ENCODE data around the gene MRPL52. TPM values are rescaled to one million over a fixed set of nuclear protein-coding genes. Genes with fewer than 3 reads are reported as not detected.

Gene MRPL52
- total and polyA plus RNA-seq, 2 of the 13 experiments (the other 11 are each of a cell fraction or from before 2014, with no cell fraction given) = 118 to 329 TPM

DNA sequence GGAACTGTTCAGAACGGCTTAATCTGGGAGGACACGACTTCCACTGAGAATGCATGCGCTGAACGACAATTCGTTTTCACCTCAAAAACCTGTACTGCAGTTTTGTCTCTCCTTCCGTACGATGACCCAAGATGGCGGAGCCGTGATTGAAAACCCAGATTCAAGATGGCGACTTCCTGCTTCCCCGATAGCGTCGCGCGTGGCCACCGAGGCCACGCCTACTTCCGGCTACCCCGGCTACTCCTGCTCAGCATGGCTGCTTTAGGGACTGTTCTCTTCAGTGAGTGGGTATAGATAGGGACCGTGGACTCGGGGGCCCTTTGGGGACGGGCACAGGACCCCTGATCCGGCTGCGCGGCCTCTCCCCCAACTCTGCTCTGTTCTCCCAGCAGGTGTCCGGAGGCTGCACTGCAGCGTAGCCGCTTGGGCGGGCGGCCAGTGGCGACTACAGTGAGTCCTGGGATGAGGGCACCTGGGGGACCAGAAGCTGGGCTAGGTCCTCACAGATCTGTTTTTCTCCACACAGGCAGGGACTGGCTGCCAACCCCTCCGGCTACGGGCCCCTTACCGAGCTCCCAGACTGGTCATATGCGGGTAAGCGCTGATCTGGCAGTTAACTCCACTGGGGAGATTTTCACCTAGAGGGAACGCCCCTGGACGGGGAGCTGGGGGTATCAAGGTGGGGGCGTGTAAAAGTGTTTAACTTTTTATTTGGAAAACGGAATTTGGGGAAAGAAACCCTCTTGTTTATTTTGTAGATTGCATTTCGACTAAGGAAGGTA lies at the start of gene MRPL52 (continued):
- TF ChIP-seq NFATC3 (CRISPR knock-in tag; IDR thresholded peaks at IDR 0.05) (no peak), SIX1 (CRISPR knock-in tag; IDR thresholded peaks at IDR 0.05; ENCODE audit: borderline replicate concordance) (peak; percentile 14; the same call in 1 of the 2 replicates), ZNF317 (CRISPR knock-in tag; IDR thresholded peaks at IDR 0.05) (peak; percentile 88), CAMTA2 (CRISPR knock-in tag; IDR thresholded peaks at IDR 0.05; ENCODE audit: borderline replicate concordance) (peak; percentile 96), NR1H2 (CRISPR knock-in tag; IDR thresholded peaks at IDR 0.05; ENCODE audit: borderline replicate concordance, low read depth) (peak; percentile 68; the same call in 1 of the 2 replicates), REPIN1 (CRISPR knock-in tag; IDR thresholded peaks at IDR 0.05; ENCODE audit: borderline replicate concordance, low read depth) (no peak), TOPORS (CRISPR knock-in tag; IDR thresholded peaks at IDR 0.05) (no peak; the same call in 1 of the 2 replicates), ZSCAN30 (CRISPR knock-in tag; IDR thresholded peaks at IDR 0.05) (no peak), ZSCAN21 (CRISPR knock-in tag; IDR thresholded peaks at IDR 0.05; ENCODE audit: borderline replicate concordance) (no peak; the same call in 1 of the 2 replicates), MXI1 (IDR thresholded peaks at IDR 0.05; ENCODE audit: borderline replicate concordance, low read depth, low read length) (peak; percentile 89; the same call in 2 of the 3 replicates), ETV6 (CRISPR knock-in tag; conservative IDR thresholded peaks at IDR 0.05) (peak; percentile 80; the same call in 1 of the 2 replicates), GABPA (IDR thresholded peaks at IDR 0.05; ENCODE audit: low read depth, low read length) (peak; percentile 82), GABPA (CRISPR knock-in tag; IDR thresholded peaks at IDR 0.05; ENCODE audit: low read depth) (peak; percentile 99), HOXA7 (CRISPR knock-in tag; IDR thresholded peaks at IDR 0.05) (no peak), ZNF556 (CRISPR knock-in tag; IDR thresholded peaks at IDR 0.05; ENCODE audit: borderline replicate concordance) (peak; percentile 99), DMAP1 (CRISPR knock-in tag; IDR thresholded peaks at IDR 0.05) (peak; percentile 92), RFX3 (CRISPR knock-in tag; IDR thresholded peaks at IDR 0.05) (no peak; the same call in 1 of the 2 replicates)
- TF ChIP-seq, protein P1, sequence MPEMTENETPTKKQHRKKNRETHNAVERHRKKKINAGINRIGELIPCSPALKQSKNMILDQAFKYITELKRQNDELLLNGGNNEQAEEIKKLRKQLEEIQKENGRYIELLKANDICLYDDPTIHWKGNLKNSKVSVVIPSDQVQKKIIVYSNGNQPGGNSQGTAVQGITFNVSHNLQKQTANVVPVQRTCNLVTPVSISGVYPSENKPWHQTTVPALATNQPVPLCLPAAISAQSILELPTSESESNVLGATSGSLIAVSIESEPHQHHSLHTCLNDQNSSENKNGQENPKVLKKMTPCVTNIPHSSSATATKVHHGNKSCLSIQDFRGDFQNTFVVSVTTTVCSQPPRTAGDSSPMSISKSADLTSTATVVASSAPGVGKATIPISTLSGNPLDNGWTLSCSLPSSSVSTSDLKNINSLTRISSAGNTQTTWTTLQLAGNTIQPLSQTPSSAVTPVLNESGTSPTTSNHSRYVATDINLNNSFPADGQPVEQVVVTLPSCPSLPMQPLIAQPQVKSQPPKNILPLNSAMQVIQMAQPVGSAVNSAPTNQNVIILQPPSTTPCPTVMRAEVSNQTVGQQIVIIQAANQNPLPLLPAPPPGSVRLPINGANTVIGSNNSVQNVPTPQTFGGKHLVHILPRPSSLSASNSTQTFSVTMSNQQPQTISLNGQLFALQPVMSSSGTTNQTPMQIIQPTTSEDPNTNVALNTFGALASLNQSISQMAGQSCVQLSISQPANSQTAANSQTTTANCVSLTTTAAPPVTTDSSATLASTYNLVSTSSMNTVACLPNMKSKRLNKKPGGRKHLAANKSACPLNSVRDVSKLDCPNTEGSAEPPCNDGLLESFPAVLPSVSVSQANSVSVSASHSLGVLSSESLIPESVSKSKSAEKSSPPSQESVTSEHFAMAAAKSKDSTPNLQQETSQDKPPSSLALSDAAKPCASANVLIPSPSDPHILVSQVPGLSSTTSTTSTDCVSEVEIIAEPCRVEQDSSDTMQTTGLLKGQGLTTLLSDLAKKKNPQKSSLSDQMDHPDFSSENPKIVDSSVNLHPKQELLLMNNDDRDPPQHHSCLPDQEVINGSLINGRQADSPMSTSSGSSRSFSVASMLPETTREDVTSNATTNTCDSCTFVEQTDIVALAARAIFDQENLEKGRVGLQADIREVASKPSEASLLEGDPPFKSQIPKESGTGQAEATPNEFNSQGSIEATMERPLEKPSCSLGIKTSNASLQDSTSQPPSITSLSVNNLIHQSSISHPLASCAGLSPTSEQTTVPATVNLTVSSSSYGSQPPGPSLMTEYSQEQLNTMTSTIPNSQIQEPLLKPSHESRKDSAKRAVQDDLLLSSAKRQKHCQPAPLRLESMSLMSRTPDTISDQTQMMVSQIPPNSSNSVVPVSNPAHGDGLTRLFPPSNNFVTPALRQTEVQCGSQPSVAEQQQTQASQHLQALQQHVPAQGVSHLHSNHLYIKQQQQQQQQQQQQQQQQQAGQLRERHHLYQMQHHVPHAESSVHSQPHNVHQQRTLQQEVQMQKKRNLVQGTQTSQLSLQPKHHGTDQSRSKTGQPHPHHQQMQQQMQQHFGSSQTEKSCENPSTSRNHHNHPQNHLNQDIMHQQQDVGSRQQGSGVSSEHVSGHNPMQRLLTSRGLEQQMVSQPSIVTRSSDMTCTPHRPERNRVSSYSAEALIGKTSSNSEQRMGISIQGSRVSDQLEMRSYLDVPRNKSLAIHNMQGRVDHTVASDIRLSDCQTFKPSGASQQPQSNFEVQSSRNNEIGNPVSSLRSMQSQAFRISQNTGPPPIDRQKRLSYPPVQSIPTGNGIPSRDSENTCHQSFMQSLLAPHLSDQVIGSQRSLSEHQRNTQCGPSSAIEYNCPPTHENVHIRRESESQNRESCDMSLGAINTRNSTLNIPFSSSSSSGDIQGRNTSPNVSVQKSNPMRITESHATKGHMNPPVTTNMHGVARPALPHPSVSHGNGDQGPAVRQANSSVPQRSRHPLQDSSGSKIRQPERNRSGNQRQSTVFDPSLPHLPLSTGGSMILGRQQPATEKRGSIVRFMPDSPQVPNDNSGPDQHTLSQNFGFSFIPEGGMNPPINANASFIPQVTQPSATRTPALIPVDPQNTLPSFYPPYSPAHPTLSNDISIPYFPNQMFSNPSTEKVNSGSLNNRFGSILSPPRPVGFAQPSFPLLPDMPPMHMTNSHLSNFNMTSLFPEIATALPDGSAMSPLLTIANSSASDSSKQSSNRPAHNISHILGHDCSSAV (CRISPR knock-in tag; IDR thresholded peaks at IDR 0.05; ENCODE audit: borderline replicate concordance) = no peak
- TF ChIP-seq, protein P2, sequence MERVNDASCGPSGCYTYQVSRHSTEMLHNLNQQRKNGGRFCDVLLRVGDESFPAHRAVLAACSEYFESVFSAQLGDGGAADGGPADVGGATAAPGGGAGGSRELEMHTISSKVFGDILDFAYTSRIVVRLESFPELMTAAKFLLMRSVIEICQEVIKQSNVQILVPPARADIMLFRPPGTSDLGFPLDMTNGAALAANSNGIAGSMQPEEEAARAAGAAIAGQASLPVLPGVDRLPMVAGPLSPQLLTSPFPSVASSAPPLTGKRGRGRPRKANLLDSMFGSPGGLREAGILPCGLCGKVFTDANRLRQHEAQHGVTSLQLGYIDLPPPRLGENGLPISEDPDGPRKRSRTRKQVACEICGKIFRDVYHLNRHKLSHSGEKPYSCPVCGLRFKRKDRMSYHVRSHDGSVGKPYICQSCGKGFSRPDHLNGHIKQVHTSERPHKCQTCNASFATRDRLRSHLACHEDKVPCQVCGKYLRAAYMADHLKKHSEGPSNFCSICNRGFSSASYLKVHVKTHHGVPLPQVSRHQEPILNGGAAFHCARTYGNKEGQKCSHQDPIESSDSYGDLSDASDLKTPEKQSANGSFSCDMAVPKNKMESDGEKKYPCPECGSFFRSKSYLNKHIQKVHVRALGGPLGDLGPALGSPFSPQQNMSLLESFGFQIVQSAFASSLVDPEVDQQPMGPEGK (CRISPR knock-in tag; IDR thresholded peaks at IDR 0.05) = peak; percentile 52
- TF ChIP-seq, protein P3, sequence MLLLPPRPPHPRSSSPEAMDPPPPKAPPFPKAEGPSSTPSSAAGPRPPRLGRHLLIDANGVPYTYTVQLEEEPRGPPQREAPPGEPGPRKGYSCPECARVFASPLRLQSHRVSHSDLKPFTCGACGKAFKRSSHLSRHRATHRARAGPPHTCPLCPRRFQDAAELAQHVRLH (CRISPR knock-in tag; IDR thresholded peaks at IDR 0.05; ENCODE audit: borderline replicate concordance, low read depth) = peak; percentile 72; the same call in 1 of the 2 replicates

All from HepG2 (cell line).